ENCODE results near the gene TTPAL. TPM values are rescaled to one million over a fixed set of nuclear protein-coding genes. Genes with fewer than 3 reads are reported as not detected.

The TTPAL gene
- total and polyA plus RNA-seq, 9 of the 15 experiments (the other 6 are each of a cell fraction or from before 2014, with no cell fraction given): 1.1 to 7.0 (median 2.6) TPM

- TF ChIP-seq BCLAF1 (IDR thresholded peaks at IDR 0.05; ENCODE audit: borderline replicate concordance in 1 of 2, control insufficient read depth in 1 of 2, low read depth in 2 of 2, low read length in 1 of 2) (no peak), WHSC1 (IDR thresholded peaks at IDR 0.05; ENCODE audit: low read length) (no peak), CGGBP1 (CRISPR knock-in tag; IDR thresholded peaks at IDR 0.05) (peak; percentile 63; the same call in 1 of the 2 replicates), ZNF282 (CRISPR knock-in tag; IDR thresholded peaks at IDR 0.05) (no peak), MXI1 (IDR thresholded peaks at IDR 0.05; ENCODE audit: low read depth, low read length) (0 out of 2 replicates have a peak, but pooled peaks have one; percentile 45), TAL1 (IDR thresholded peaks at IDR 0.05) (peak; percentile 39; the same call in 1 of the 2 replicates), HOXB6 (CRISPR knock-in tag; IDR thresholded peaks at IDR 0.05; ENCODE audit: borderline replicate concordance) (no peak), CBFB (CRISPR knock-in tag; IDR thresholded peaks at IDR 0.05) (no peak), ZNF431 (CRISPR knock-in tag; IDR thresholded peaks at IDR 0.05) (no peak), PATZ1 (CRISPR knock-in tag; IDR thresholded peaks at IDR 0.05; ENCODE audit: borderline replicate concordance) (no peak)
- TF ChIP-seq, protein P1, sequence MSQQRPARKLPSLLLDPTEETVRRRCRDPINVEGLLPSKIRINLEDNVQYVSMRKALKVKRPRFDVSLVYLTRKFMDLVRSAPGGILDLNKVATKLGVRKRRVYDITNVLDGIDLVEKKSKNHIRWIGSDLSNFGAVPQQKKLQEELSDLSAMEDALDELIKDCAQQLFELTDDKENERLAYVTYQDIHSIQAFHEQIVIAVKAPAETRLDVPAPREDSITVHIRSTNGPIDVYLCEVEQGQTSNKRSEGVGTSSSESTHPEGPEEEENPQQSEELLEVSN (IDR thresholded peaks at IDR 0.05; ENCODE audit: borderline replicate concordance in 1 of 2, extremely low read depth in 1 of 2, insufficient read depth in 1 of 2, insufficient read length in 1 of 2, low read depth in 1 of 2, low read length in 1 of 2, poor library complexity in 1 of 2, severe bottlenecking in 1 of 2): peak; percentile 80 to 84
Observed at GRCh38 chr20:44475694-44476560, at the start of gene TTPAL (continued).

Measured in K562 (cell line).